WTC11 (cell line): ENCODE data around the gene POMGNT1. TPM values are rescaled to one million over a fixed set of nuclear protein-coding genes. Genes with fewer than 3 reads are reported as not detected.

Experiments
- ATAC-seq: fragments of 200-7000 bp; cut with Tn5 transposase; 2 replicates; pipeline ENCODE4 v1.10.0; 2021; ENCODE audit warnings: mild to moderate bottlenecking, moderate library complexity
- CTCF ChIA-PET: fragments of 300-600 bp; sonication (Branson Sonifier 250); formaldehyde crosslinking; loops from one replicate; lab custom pipeline; 2021; ENCODE audit warnings: antibody characterized with exemption; lab: Charles Lee
- POLR2A ChIA-PET: fragments of 350-600 bp; sonication (Branson Sonifier 250); formaldehyde crosslinking; loops from one replicate; lab custom pipeline; 2021; ENCODE audit warnings: antibody characterized with exemption; lab: Charles Lee
- DNase-seq: peaks from one replicate; pipeline ENCODE4 v3.0.0; 2021; ENCODE audit warnings: low spot score
- H3K27ac Mint-ChIP-seq: 2 replicates; pipeline ENCODE4 v1.8.0; 2021; ENCODE audit warnings: mixed read lengths
- H3K27me3 Mint-ChIP-seq: 2 replicates; pipeline ENCODE4 v1.8.0; 2021; ENCODE audit warnings: low read depth, mild to moderate bottlenecking, moderate library complexity, mixed read lengths
- H3K36me3 Mint-ChIP-seq: 2 replicates; pipeline ENCODE4 v1.8.0; 2021; ENCODE audit warnings: mixed read lengths
- H3K4me1 Mint-ChIP-seq: 2 replicates; pipeline ENCODE4 v1.8.0; 2022; ENCODE audit warnings: mixed read lengths
- H3K4me3 Mint-ChIP-seq: 2 replicates; pipeline ENCODE4 v1.8.0; 2021; ENCODE audit warnings: mild to moderate bottlenecking, moderate library complexity, mixed read lengths
- H3K9me3 Mint-ChIP-seq: 2 replicates; pipeline ENCODE4 v1.8.0; 2021; ENCODE audit warnings: mixed read lengths
- ATF1 ChIP-seq: sonication (generic); formaldehyde crosslinking; IDR thresholded peaks from 2 replicates; pipeline ENCODE4 v1.8.1; 2023; ENCODE audit warnings: mild to moderate bottlenecking, moderate library complexity, missing genetic modification reagents
- ESRRA ChIP-seq: sonication (generic); formaldehyde crosslinking; IDR thresholded peaks from 2 replicates; pipeline ENCODE4 v1.8.1; 2022; ENCODE audit warnings: mild to moderate bottlenecking, missing genetic modification reagents, borderline replicate concordance
- FOXJ3 ChIP-seq: sonication (generic); formaldehyde crosslinking; IDR thresholded peaks from 2 replicates; pipeline ENCODE4 v1.9.0; 2021; ENCODE audit warnings: missing genetic modification reagents, mild to moderate bottlenecking, borderline replicate concordance
- FOXK1 ChIP-seq: sonication (generic); formaldehyde crosslinking; IDR thresholded peaks from 2 replicates; pipeline ENCODE4 v1.8.0; 2022; ENCODE audit warnings: mild to moderate bottlenecking, moderate library complexity, missing genetic modification reagents
- IRF2 ChIP-seq: sonication (generic); formaldehyde crosslinking; IDR thresholded peaks from 2 replicates; pipeline ENCODE4 v1.8.0; 2022; ENCODE audit warnings: low read depth, missing genetic modification reagents, borderline replicate concordance
- MXD4 ChIP-seq: fragments of 250-450 bp; sonication (Bioruptor Pico); IDR thresholded peaks from 2 replicates; pipeline ENCODE4 v1.8.0; 2021; ENCODE audit warnings: mild to moderate bottlenecking, moderate library complexity, borderline replicate concordance
- NFYB ChIP-seq: sonication (generic); formaldehyde crosslinking; conservative IDR thresholded peaks from 2 replicates; pipeline ENCODE4 v1.8.0; 2022; ENCODE audit warnings: low read depth, missing genetic modification reagents
- NR1H2 ChIP-seq: sonication (generic); formaldehyde crosslinking; IDR thresholded peaks from 2 replicates; pipeline ENCODE4 v1.9.0; 2021; ENCODE audit warnings: mild to moderate bottlenecking, moderate library complexity, missing genetic modification reagents
- SOX15 ChIP-seq: fragments of 250-450 bp; sonication (Bioruptor Pico); IDR thresholded peaks from 2 replicates; pipeline ENCODE4 v1.9.0; 2021; ENCODE audit warnings: mild to moderate bottlenecking
- SP1 ChIP-seq: sonication (generic); formaldehyde crosslinking; conservative IDR thresholded peaks from 2 replicates; pipeline ENCODE4 v1.8.1; 2022; ENCODE audit warnings: missing genetic modification reagents
- TCF7 ChIP-seq: sonication (generic); formaldehyde crosslinking; IDR thresholded peaks from 2 replicates; pipeline ENCODE4 v1.8.0; 2022; ENCODE audit warnings: mild to moderate bottlenecking, low read depth, missing genetic modification reagents, moderate library complexity
- TEAD4 ChIP-seq: sonication (generic); formaldehyde crosslinking; IDR thresholded peaks from 2 replicates; pipeline ENCODE4 v1.8.0; 2022; ENCODE audit warnings: mild to moderate bottlenecking, missing genetic modification reagents
- ZNF317 ChIP-seq: sonication (generic); formaldehyde crosslinking; IDR thresholded peaks from 2 replicates; pipeline ENCODE4 v1.8.1; 2023; ENCODE audit warnings: low read depth, mild to moderate bottlenecking, moderate library complexity, missing genetic modification reagents, borderline replicate concordance
- total RNA-seq: library from RNA; stranded (reverse); gene quantifications from 3 replicates; pipeline ENCODE4 v1.2.3, GENCODE V29; 2021
- TF ChIP-seq, protein P1 (sequence below): fragments of 250-450 bp; sonication (Bioruptor Pico); IDR thresholded peaks from 2 replicates; pipeline ENCODE4 v1.9.0; 2021; ENCODE audit warnings: mild to moderate bottlenecking
- TF ChIP-seq, protein P2 (sequence below): fragments of 250-450 bp; sonication (Bioruptor Pico); IDR thresholded peaks from 2 replicates; pipeline ENCODE4 v1.9.0; 2021; ENCODE audit warnings: mild to moderate bottlenecking
- TF ChIP-seq, protein P3 (sequence below): sonication (generic); formaldehyde crosslinking; IDR thresholded peaks from 2 replicates; pipeline ENCODE4 v1.8.0; 2023; ENCODE audit warnings: missing genetic modification reagents
- TF ChIP-seq, protein P4 (sequence below): sonication (generic); formaldehyde crosslinking; IDR thresholded peaks from 2 replicates; pipeline ENCODE4 v1.8.0; 2022; ENCODE audit warnings: mild to moderate bottlenecking, missing genetic modification reagents
- TF ChIP-seq, protein P5 (sequence below): sonication (generic); formaldehyde crosslinking; conservative IDR thresholded peaks from 2 replicates; pipeline ENCODE4 v1.8.1; 2022; ENCODE audit warnings: mild to moderate bottlenecking, missing genetic modification reagents
- TF ChIP-seq, protein P6 (sequence below): sonication (generic); formaldehyde crosslinking; IDR thresholded peaks from 2 replicates; pipeline ENCODE4 v1.8.0; 2023; ENCODE audit warnings: missing genetic modification reagents, mild to moderate bottlenecking, borderline replicate concordance

The POMGNT1 gene
- total RNA-seq, 1 experiment from 2014 or later, result 42.5 TPM

DNA sequence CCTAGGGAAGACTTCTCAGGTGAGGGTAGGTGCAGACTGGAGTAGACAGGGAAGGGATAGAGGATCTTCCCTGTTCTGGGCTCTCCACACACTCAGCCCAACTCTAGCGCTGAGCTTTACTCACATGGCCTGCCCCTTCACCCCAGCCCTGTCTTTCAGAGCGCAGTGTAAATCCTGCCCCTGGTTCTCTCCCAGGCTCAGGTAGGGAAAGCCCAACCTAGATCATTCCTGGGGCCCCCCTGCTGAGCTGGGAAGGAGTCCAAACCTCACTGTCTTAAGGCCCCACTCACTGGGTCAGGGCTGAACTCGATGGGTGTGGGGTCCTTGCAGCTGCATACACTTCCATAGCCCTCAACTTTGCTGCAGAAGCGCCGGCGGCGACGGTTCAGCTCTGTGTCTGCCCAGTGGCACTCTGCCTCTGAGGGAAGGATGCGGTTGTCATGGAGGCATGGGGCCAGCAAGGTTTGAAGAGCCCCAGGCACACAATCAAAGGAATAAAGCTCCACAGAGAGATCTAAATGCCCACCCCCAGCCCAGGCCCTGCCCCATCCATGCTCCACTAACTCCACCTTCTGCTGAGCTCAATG lies 4.2 kb downstream of the POMGNT1 start:
- H3K27me3 Mint-ChIP-seq, result no peaks in the 10 kb centered on the region
- peaks cover 5% of the 10 kb centered on the region for H3K4me1 Mint-ChIP-seq
- H3K27ac Mint-ChIP-seq, result no peak overlapping the region
- H3K4me3 Mint-ChIP-seq, result no peak overlapping the region
- POLR2A ChIA-PET, result interaction anchor here (0.6 kb wide), 1 partner anchor 8 kb away, joined by 5 read pairs; no protein-coding TSS in a partner anchor
- CTCF ChIA-PET, result interaction anchor here (2.5 kb wide), 1 partner anchor 30 kb away, joined by 11 read pairs; no protein-coding TSS in a partner anchor
- no peaks in the 10 kb centered on the region for H3K9me3 Mint-ChIP-seq
- ATAC-seq (no peak), DNase-seq (no peak)
- TF ChIP-seq NFYB, result no peak
- no peak for TF ChIP-seq FOXJ3 (CRISPR knock-in tag)
- peaks cover 18% of the 10 kb centered on the region for H3K36me3 Mint-ChIP-seq

DNA sequence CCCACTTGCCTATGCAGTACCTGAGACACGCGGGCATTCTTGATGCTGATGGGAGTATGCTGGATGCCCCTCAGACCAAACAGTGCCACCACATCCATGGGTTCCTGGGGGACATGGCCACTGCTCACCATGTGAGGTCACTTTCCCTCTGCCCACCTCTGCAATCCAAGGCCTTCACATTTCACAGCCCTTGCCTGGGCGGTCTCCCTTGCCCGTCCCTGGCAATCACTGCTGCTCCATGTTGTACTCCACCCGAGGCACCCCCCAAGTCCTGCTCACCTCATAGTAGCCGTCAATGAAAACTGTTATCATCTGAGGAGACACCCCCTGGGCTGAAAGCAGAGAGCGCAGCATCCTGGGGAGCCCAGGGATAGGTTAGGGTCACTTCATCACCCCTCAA lies 4.9 kb downstream of the POMGNT1 start:
- Mint-ChIP-seq H3K9me3 (no peaks in the 10 kb centered on the region), H3K27ac (no peak overlapping the region), H3K4me1 (0 out of 2 replicates have a peak, but pooled peaks cover 4% of the 10 kb centered on the region), H3K4me3 (no peak overlapping the region), H3K27me3 (no peaks in the 10 kb centered on the region), H3K36me3 (peaks cover 18% of the 10 kb centered on the region)
- TF ChIP-seq IRF2, result no peak
- no peak for TF ChIP-seq TEAD4 (CRISPR knock-in tag)
- TF ChIP-seq ATF1 (CRISPR knock-in tag), result no peak
- no peak for TF ChIP-seq MXD4 (CRISPR knock-in tag)
- DNase-seq, result no peak
- CTCF ChIA-PET, result interaction anchor here (2.5 kb wide), 1 partner anchor 30 kb away, joined by 11 read pairs; no protein-coding TSS in a partner anchor
- POLR2A ChIA-PET, result no interaction called here
- ATAC-seq, result no peak

DNA sequence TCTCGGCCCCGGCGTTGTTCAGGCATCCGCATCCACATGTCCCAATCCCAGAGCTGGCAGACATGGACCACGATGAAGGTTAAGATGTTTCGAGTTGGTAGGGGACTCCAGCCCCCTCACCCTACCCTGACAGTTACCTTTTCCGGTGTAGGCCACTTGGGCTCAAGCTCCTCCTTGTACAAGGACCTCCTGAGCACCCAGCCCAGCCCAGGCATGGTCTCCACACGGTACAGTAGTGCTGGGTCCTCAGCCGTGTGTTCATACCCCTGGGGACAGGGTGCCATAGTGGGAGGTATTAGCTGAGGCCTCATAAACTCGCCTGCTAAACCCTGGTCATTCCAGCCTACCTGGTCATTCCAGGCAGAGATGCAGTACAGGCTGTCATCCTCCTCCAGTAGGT lies 6.1 kb downstream of the POMGNT1 start:
- TF ChIP-seq ZNF317 (CRISPR knock-in tag) (no peak), TCF7 (no peak), FOXK1 (CRISPR knock-in tag) (no peak), ESRRA (CRISPR knock-in tag) (no peak), SOX15 (CRISPR knock-in tag) (no peak), SP1 (CRISPR knock-in tag) (no peak), TEAD4 (CRISPR knock-in tag) (no peak), NR1H2 (CRISPR knock-in tag) (no peak)
- TF ChIP-seq, protein P1, sequence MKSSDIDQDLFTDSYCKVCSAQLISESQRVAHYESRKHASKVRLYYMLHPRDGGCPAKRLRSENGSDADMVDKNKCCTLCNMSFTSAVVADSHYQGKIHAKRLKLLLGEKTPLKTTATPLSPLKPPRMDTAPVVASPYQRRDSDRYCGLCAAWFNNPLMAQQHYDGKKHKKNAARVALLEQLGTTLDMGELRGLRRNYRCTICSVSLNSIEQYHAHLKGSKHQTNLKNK, result no peak
- TF ChIP-seq, protein P2, sequence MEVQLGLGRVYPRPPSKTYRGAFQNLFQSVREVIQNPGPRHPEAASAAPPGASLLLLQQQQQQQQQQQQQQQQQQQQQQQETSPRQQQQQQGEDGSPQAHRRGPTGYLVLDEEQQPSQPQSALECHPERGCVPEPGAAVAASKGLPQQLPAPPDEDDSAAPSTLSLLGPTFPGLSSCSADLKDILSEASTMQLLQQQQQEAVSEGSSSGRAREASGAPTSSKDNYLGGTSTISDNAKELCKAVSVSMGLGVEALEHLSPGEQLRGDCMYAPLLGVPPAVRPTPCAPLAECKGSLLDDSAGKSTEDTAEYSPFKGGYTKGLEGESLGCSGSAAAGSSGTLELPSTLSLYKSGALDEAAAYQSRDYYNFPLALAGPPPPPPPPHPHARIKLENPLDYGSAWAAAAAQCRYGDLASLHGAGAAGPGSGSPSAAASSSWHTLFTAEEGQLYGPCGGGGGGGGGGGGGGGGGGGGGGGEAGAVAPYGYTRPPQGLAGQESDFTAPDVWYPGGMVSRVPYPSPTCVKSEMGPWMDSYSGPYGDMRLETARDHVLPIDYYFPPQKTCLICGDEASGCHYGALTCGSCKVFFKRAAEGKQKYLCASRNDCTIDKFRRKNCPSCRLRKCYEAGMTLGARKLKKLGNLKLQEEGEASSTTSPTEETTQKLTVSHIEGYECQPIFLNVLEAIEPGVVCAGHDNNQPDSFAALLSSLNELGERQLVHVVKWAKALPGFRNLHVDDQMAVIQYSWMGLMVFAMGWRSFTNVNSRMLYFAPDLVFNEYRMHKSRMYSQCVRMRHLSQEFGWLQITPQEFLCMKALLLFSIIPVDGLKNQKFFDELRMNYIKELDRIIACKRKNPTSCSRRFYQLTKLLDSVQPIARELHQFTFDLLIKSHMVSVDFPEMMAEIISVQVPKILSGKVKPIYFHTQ (CRISPR knock-in tag), result no peak
- TF ChIP-seq, protein P3, sequence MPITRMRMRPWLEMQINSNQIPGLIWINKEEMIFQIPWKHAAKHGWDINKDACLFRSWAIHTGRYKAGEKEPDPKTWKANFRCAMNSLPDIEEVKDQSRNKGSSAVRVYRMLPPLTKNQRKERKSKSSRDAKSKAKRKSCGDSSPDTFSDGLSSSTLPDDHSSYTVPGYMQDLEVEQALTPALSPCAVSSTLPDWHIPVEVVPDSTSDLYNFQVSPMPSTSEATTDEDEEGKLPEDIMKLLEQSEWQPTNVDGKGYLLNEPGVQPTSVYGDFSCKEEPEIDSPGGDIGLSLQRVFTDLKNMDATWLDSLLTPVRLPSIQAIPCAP, result no peak
- TF ChIP-seq, protein P4, sequence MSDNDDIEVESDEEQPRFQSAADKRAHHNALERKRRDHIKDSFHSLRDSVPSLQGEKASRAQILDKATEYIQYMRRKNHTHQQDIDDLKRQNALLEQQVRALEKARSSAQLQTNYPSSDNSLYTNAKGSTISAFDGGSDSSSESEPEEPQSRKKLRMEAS (CRISPR knock-in tag), result no peak
- TF ChIP-seq, protein P5, sequence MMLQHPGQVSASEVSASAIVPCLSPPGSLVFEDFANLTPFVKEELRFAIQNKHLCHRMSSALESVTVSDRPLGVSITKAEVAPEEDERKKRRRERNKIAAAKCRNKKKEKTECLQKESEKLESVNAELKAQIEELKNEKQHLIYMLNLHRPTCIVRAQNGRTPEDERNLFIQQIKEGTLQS, result no peak
- TF ChIP-seq, protein P6, sequence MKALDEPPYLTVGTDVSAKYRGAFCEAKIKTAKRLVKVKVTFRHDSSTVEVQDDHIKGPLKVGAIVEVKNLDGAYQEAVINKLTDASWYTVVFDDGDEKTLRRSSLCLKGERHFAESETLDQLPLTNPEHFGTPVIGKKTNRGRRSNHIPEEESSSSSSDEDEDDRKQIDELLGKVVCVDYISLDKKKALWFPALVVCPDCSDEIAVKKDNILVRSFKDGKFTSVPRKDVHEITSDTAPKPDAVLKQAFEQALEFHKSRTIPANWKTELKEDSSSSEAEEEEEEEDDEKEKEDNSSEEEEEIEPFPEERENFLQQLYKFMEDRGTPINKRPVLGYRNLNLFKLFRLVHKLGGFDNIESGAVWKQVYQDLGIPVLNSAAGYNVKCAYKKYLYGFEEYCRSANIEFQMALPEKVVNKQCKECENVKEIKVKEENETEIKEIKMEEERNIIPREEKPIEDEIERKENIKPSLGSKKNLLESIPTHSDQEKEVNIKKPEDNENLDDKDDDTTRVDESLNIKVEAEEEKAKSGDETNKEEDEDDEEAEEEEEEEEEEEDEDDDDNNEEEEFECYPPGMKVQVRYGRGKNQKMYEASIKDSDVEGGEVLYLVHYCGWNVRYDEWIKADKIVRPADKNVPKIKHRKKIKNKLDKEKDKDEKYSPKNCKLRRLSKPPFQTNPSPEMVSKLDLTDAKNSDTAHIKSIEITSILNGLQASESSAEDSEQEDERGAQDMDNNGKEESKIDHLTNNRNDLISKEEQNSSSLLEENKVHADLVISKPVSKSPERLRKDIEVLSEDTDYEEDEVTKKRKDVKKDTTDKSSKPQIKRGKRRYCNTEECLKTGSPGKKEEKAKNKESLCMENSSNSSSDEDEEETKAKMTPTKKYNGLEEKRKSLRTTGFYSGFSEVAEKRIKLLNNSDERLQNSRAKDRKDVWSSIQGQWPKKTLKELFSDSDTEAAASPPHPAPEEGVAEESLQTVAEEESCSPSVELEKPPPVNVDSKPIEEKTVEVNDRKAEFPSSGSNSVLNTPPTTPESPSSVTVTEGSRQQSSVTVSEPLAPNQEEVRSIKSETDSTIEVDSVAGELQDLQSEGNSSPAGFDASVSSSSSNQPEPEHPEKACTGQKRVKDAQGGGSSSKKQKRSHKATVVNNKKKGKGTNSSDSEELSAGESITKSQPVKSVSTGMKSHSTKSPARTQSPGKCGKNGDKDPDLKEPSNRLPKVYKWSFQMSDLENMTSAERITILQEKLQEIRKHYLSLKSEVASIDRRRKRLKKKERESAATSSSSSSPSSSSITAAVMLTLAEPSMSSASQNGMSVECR, result no peak
- H3K27ac Mint-ChIP-seq, result no peak overlapping the region
- no peaks in the 10 kb centered on the region for H3K27me3 Mint-ChIP-seq
- ChIA-PET POLR2A (no interaction called here), CTCF (no interaction called here)
- peaks cover 18% of the 10 kb centered on the region for H3K36me3 Mint-ChIP-seq
- no peaks in the 10 kb centered on the region for H3K9me3 Mint-ChIP-seq
- DNase-seq, result no peak
- H3K4me3 Mint-ChIP-seq, result no peak overlapping the region
- 0 out of 2 replicates have a peak, but pooled peaks cover under 1% of the 10 kb centered on the region for H3K4me1 Mint-ChIP-seq
- ATAC-seq, result no peak
